K562 (cell line): ENCODE data around the gene PLPP7. TPM values are rescaled to one million over a fixed set of nuclear protein-coding genes. Genes with fewer than 3 reads are reported as not detected.

Source experiments
- ATAC-seq: fragments of 200-7000 bp; cut with Tn5 transposase; 3 replicates; pipeline ENCODE4 v1.9.1; 2020; ENCODE audit warnings: moderate library complexity
- BruUV-seq: library from RNA; stranded (reverse); fragments of 400-500 nt; replicated peaks from 2 replicates; lab custom pipeline; 2021; lab: Mats Ljungman, UMichigan
- CTCF ChIA-PET: fragments of 300-600 bp; formaldehyde crosslinking; extraction: SDS; loops from one replicate; lab custom pipeline; 2021; ENCODE audit warnings: low intra/inter-chr PET ratio; lab: Yijun Ruan, JAX
- POLR2A ChIA-PET: fragments of 300-600, 350-650 bp; sonication (Branson Sonifier 250); formaldehyde crosslinking; extraction: SDS; loops from one replicate; lab custom pipeline; 2021; ENCODE audit warnings: antibody characterized with exemption, inconsistent platforms; lab: Yijun Ruan, JAX
- DNase-seq, 4 experiments: peaks; one replicate each; pipeline versions ENCODE4 v3.0.0 to v3.0.0-alpha.2; 2011 to 2018; ENCODE audit warnings: low spot score in 3 of 4, mixed read lengths in 3 of 4; ENCODE audit errors: extremely low read depth in 1 of 4
- FAIRE-seq: peaks from 2 replicates; lab custom pipeline; 2011; peaks lifted over from hg19 to GRCh38; lab: Jason Lieb, UNC
- H2AFZ ChIP-seq: 2 replicates; pipeline ENCODE4 v1.6.0; 2011; ENCODE audit warnings: low read depth, low read length, control low read depth, inconsistent platforms
- H3K27ac ChIP-seq: fragments of 200-600 bp; 3 replicates; pipeline ENCODE4 v1.8.0; 2011; ENCODE audit warnings: low read depth, mild to moderate bottlenecking, control low read depth, inconsistent platforms, low read length, moderate library complexity, mixed read lengths; ENCODE audit errors: extremely low read depth
- H3K27me3 ChIP-seq, 2 experiments: fragments of 300-600 bp in 1 of 2; 2 replicates in 1 of 2; 3 replicates in 1 of 2; pipeline versions ENCODE4 v1.6.0 to v1.8.0; 2011; ENCODE audit warnings: inconsistent platforms in 2 of 2, low read length in 2 of 2, mild to moderate bottlenecking in 1 of 2, mixed read lengths in 1 of 2, moderate library complexity in 1 of 2; ENCODE audit not compliant: control insufficient read depth in 2 of 2, insufficient read depth in 2 of 2
- H3K36me3 ChIP-seq: fragments of 300-600 bp; 3 replicates; pipeline ENCODE4 v1.8.0; 2011; ENCODE audit warnings: mild to moderate bottlenecking, low read length, inconsistent platforms; ENCODE audit not compliant: control insufficient read depth, insufficient read depth
- H3K4me1 ChIP-seq, 2 experiments: fragments of 200-600 bp in 1 of 2; replicated peaks in 1 of 2; 2 replicates in 1 of 2; 3 replicates in 1 of 2; pipeline versions ENCODE4 v1.5.1 to v1.8.0; 2011; ENCODE audit warnings: inconsistent platforms in 2 of 2, low read length in 2 of 2, mild to moderate bottlenecking in 1 of 2, mixed read lengths in 1 of 2, moderate library complexity in 1 of 2; ENCODE audit not compliant: control insufficient read depth in 2 of 2, insufficient read depth in 2 of 2
- H3K4me2 ChIP-seq: 2 replicates; pipeline ENCODE4 v1.6.1; 2011; ENCODE audit warnings: low read length, control low read depth, inconsistent platforms, mixed read lengths; ENCODE audit not compliant: insufficient read depth
- H3K4me3 ChIP-seq: fragments of 200-600 bp; sonication (generic), shearing (Covaris generic); 2 replicates; pipeline ENCODE4 v1.5.1; 2016; ENCODE audit warnings: control low read depth, inconsistent platforms
- H3K79me2 ChIP-seq: fragments of 200-600 bp; 3 replicates; pipeline ENCODE4 v1.8.0; 2011; ENCODE audit warnings: low read length, inconsistent platforms; ENCODE audit not compliant: control insufficient read depth, insufficient read depth
- H3K9ac ChIP-seq, 2 experiments: 2 replicates each; pipeline versions ENCODE4 v1.6.0 to v1.6.1; 2011; ENCODE audit warnings: low read depth in 2 of 2, low read length in 2 of 2, control low read depth in 1 of 2, inconsistent platforms in 1 of 2, mild to moderate bottlenecking in 1 of 2, mixed read lengths in 1 of 2; ENCODE audit not compliant: insufficient read depth in 1 of 2
- H3K9me1 ChIP-seq: one replicate; pipeline ENCODE4 v1.6.0; 2011; ENCODE audit warnings: inconsistent platforms, mild to moderate bottlenecking, low read length, moderate library complexity; ENCODE audit not compliant: control insufficient read depth, insufficient read depth
- H3K9me3 ChIP-seq: replicated peaks from 2 replicates; pipeline ENCODE4 v1.5.1; 2011; ENCODE audit warnings: low read depth, low read length, inconsistent platforms; ENCODE audit not compliant: control insufficient read depth, insufficient read depth
- H4K20me1 ChIP-seq: replicated peaks from 2 replicates; pipeline ENCODE4 v1.6.1; 2011; ENCODE audit warnings: low read length, inconsistent platforms, mixed read lengths; ENCODE audit not compliant: control insufficient read depth, insufficient read depth
- ATF3 ChIP-seq, 2 experiments: fragments of 450-650 bp in 1 of 2; sonication (generic) in 1 of 2; formaldehyde crosslinking in 1 of 2; IDR thresholded peaks in 1 of 2; conservative IDR thresholded peaks in 1 of 2; 2 replicates each; pipeline versions ENCODE4 v1.6.1 to v1.8.1; 2016 to 2023; ENCODE audit warnings: mild to moderate bottlenecking in 2 of 2, moderate library complexity in 2 of 2, inconsistent platforms in 1 of 2, missing genetic modification reagents in 1 of 2
- CXXC5 ChIP-seq: fragments of 250-450 bp; sonication (Bioruptor Pico); IDR thresholded peaks from 2 replicates; pipeline ENCODE4 v1.8.0; 2022; ENCODE audit warnings: inconsistent platforms, mild to moderate bottlenecking, moderate library complexity
- E2F1 ChIP-seq: sonication (generic); formaldehyde crosslinking; IDR thresholded peaks from 2 replicates; pipeline ENCODE4 v1.8.1; 2023; ENCODE audit warnings: mild to moderate bottlenecking, missing genetic modification reagents, moderate library complexity
- ELK1 ChIP-seq: sonication (generic); formaldehyde crosslinking; IDR thresholded peaks from 2 replicates; pipeline ENCODE4 v1.8.1; 2022; ENCODE audit warnings: missing genetic modification reagents
- HMGXB4 ChIP-seq: sonication (generic); formaldehyde crosslinking; IDR thresholded peaks from 2 replicates; pipeline ENCODE4 v1.8.1; 2023; ENCODE audit warnings: mild to moderate bottlenecking, missing genetic modification reagents
- MAFF ChIP-seq: IDR thresholded peaks from 2 replicates; pipeline ENCODE4 v1.6.1; 2012; ENCODE audit warnings: low read length, improper control_type of control experiment
- MLX ChIP-seq, 2 experiments: fragments of 450-650 bp in 1 of 2; sonication (generic) in 1 of 2; formaldehyde crosslinking; conservative IDR thresholded peaks; 2 replicates each; pipeline versions ENCODE4 v1.4.0 to v1.8.1; 2020 to 2022; ENCODE audit warnings: mild to moderate bottlenecking in 1 of 2, missing genetic modification reagents in 1 of 2
- NONO ChIP-seq, 2 experiments: fragments of 200-400 bp in 1 of 2; fragments of 450-650 bp in 1 of 2; formaldehyde crosslinking in 1 of 2; IDR thresholded peaks; 2 replicates each; pipeline ENCODE4 v1.6.1; 2017; ENCODE audit warnings: low read depth in 2 of 2, mild to moderate bottlenecking in 2 of 2, moderate library complexity in 2 of 2, low read length in 1 of 2
- STAT6 ChIP-seq: sonication (generic); formaldehyde crosslinking; IDR thresholded peaks from 2 replicates; pipeline ENCODE4 v1.8.1; 2023; ENCODE audit warnings: mild to moderate bottlenecking, missing genetic modification reagents
- WGBS: fragments of 100-300 bp; shearing (Covaris generic); methylation state at CpG from one replicate; pipeline ENCODE4 v1.1.6; 2016; ENCODE audit warnings: low coverage, mixed read lengths; ENCODE audit not compliant: insufficient coverage; ENCODE audit errors: missing lambda C conversion rate; 5-methylcytosine and 5-hydroxymethylcytosine counted together
- in situ Hi-C: fragments of 300-500 bp; cut with MboI; formaldehyde crosslinking; loops from 4 replicates; pipeline ENCODE4 v1.15.0; 2018; ENCODE audit warnings: inconsistent platforms, mixed read lengths
- intact Hi-C: fragments of 100-400 bp; cut with micrococcal nuclease; formaldehyde crosslinking; loops from 2 replicates; pipeline ENCODE4 v1.14.2; 2022
- polyA plus RNA-seq, 8 experiments: library from polyadenylated mRNA; depleted of rRNA in 4 of 8; stranded (reverse) in 5 of 8; unstranded in 3 of 8; fragments of >200 nt; fragmentation: Nextera tagmentation in 2 of 8; fragmentation: Illumina TruSeq in 1 of 8; extraction: Ambion mirVana in 2 of 8; extraction: Trizol in 1 of 8; gene quantifications; 2 replicates each; pipeline versions ENCODE4 v1.2.1 to v1.2.3, GENCODE V29; 2011 to 2014; ENCODE audit warnings: inconsistent platforms in 1 of 8, missing spikeins in 1 of 8
- total RNA-seq, 7 experiments: library from RNA; depleted of rRNA in 6 of 7; stranded (reverse); fragments of >200 nt in 6 of 7; fragmentation: Illumina TruSeq in 2 of 7; extraction: Trizol in 2 of 7; gene quantifications; 2 replicates each; pipeline versions ENCODE4 v1.2.1 to v1.2.3, GENCODE V29; 2011 to 2021; ENCODE audit warnings: low replicate concordance in 1 of 7

Gene PLPP7
- total and polyA plus RNA-seq, 9 of the 15 experiments (the other 6 are each of a cell fraction or from before 2014, with no cell fraction given) = 0.09 to 0.93 (median 0.18) TPM; not detected in 4

- H3K4me3 ChIP-seq = peak overlapping the region; percentile 65
- CTCF ChIA-PET = interaction anchor here (1.4 kb wide), 1 partner anchor 95 kb away, joined by 9 read pairs; no protein-coding TSS in a partner anchor
- TF ChIP-seq CXXC5 (CRISPR knock-in tag) = no peak
- peak; percentile 91; the same call in 1 of the 2 replicates for TF ChIP-seq E2F1 (CRISPR knock-in tag)
- peak; percentile 98 for TF ChIP-seq STAT6 (CRISPR knock-in tag)
- TF ChIP-seq NONO (IDR thresholded peaks at IDR 0.05; ENCODE audit: low read depth in 2 of 2, low read length in 1 of 2) = no peak
- TF ChIP-seq HMGXB4 (CRISPR knock-in tag) = peak; percentile 92
- TF ChIP-seq MLX (CRISPR knock-in tag; conservative IDR thresholded peaks at IDR 0.05) = peak in 1 of 2 experiments; percentile 63; a peak in 1 of 4 replicates
- TF ChIP-seq ATF3 (IDR thresholded peaks at IDR 0.05) = no peak
- TF ChIP-seq ATF3 (CRISPR knock-in tag; conservative IDR thresholded peaks at IDR 0.05) = peak; percentile 74; the same call in 1 of the 2 replicates
- TF ChIP-seq ELK1 (CRISPR knock-in tag) = no peak
- TF ChIP-seq MAFF = no peak
- TF ChIP-seq, all 486 proteins: peak for 5
- Histone ChIP-seq H2AFZ (peak overlapping the region; percentile 90), H3K27ac (peak overlapping the region; percentile 75), H3K4me1 (peaks cover 49 to 90% of the 10 kb centered on the region in 2 experiments), H4K20me1 (0 out of 2 replicates have a peak, but pooled peaks cover 3% of the 10 kb centered on the region), H3K9me3 (no peaks in the 10 kb centered on the region), H3K36me3 (peaks cover 36% of the 10 kb centered on the region), H3K27me3 (no peaks in the 10 kb centered on the region), H3K9ac (peak overlapping the region; percentile 83 to 93), H3K9me1 (peaks cover 5% of the 10 kb centered on the region), H3K4me2 (peak overlapping the region; percentile 95), H3K79me2 (peaks cover 88% of the 10 kb centered on the region)
- POLR2A ChIA-PET = interaction anchor here (0.5 to 14.6 kb wide), 13 partner anchors 9 to 1871 kb away, joined by 3 to 338 read pairs (median 4); partner anchors contain the start of gene NUP214
- FAIRE-seq (peak; percentile 77), ATAC-seq (peak; percentile 42), DNase-seq (peak; percentile 94 to 96 (median 95))
- in situ Hi-C loops = no loop called here
- intact Hi-C loops = no loop called here
- 17% methylated on average over 22 of the region's 22 CpGs for WGBS
- BruUV-seq = TSS peak; percentile 47
Observed at GRCh38 chr9:131273146-131273855, 16.2 kb upstream of the PLPP7 start.
